Omental fat pad (tissue), 4 donors: ENCODE measurements around the gene OR10H4. TPM values are rescaled to one million over a fixed set of nuclear protein-coding genes. Genes with fewer than 3 reads are reported as not detected.
"Not testable (repeated sequence)": the region's sequence is repeated elsewhere in the genome, so short reads cannot be mapped to it uniquely, and the experiment has no call there.

Experiments
- ATAC-seq: fragments of 150-250 bp; one replicate; pipeline ENCODE4 v1.9.1; 2016; ENCODE audit warnings: mild to moderate bottlenecking, moderate library complexity; ENCODE audit not compliant: low FRiP score
- DNase-seq: peaks from one replicate; pipeline ENCODE4 v3.0.0-alpha.2; 2019; ENCODE audit warnings: low spot score
- total RNA-seq, 4 donors: library from RNA; depleted of rRNA; stranded (reverse); fragments of >200 nt; gene quantifications; one replicate each; pipeline ENCODE4 v1.1.0, GENCODE V29; 2016
- TF ChIP-seq, protein P1 (sequence below), 3 donors: fragments of 450-650 bp; IDR thresholded peaks; one replicate each; pipeline ENCODE4 v1.5.1; 2016 to 2017; ENCODE audit warnings: antibody characterized with exemption in 3 of 3, mild to moderate bottlenecking in 3 of 3, moderate library complexity in 2 of 3

The OR10H4 gene, protein sequence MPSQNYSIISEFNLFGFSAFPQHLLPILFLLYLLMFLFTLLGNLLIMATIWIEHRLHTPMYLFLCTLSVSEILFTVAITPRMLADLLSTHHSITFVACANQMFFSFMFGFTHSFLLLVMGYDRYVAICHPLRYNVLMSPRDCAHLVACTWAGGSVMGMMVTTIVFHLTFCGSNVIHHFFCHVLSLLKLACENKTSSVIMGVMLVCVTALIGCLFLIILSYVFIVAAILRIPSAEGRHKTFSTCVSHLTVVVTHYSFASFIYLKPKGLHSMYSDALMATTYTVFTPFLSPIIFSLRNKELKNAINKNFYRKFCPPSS
- not detected for total RNA-seq

DNA sequence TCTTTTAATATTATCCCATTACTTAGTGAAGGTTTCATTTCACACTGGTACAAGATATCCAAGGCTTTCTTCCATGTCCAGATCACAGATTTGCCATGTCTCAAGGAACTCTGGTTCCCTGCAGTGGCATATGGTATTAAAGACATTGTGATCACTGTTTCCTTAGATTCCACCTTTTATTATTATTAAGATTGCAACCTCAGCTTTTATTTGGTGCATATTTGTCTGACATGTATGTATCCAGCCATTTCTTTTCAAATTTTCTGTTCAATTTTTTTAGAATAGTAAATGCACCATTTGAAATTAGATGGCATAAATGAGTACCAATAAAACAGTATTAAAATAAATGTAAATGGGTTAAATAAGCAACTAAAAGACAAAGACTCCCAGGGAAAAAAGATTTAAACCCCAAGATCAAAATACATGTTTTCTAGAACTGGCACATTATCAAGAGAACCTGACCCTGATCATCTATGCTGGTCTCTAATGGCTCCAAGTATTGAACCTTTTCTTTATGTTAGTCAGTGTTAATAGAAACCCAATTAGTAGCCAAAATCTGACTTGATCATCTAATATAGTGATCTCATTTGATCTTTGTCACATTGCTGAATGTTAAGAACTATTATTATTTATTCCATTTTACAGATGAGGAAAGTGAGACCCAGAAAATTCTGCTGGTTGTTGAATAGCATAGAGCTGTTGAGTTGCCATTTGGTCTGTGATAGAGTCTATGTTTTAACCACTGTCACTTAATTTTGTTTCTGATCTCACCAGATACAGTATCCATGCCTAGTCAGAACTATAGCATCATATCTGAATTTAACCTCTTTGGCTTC, at the start of gene OR10H4:
Gene OR10H4, plus strand, starts transcription at position 786 of the 836 bp plus-strand sequence. Its CDS starts 0 bp downstream, at position 786.
- ATAC-seq (no peak), DNase-seq (no peak)
- TF ChIP-seq, protein P1, sequence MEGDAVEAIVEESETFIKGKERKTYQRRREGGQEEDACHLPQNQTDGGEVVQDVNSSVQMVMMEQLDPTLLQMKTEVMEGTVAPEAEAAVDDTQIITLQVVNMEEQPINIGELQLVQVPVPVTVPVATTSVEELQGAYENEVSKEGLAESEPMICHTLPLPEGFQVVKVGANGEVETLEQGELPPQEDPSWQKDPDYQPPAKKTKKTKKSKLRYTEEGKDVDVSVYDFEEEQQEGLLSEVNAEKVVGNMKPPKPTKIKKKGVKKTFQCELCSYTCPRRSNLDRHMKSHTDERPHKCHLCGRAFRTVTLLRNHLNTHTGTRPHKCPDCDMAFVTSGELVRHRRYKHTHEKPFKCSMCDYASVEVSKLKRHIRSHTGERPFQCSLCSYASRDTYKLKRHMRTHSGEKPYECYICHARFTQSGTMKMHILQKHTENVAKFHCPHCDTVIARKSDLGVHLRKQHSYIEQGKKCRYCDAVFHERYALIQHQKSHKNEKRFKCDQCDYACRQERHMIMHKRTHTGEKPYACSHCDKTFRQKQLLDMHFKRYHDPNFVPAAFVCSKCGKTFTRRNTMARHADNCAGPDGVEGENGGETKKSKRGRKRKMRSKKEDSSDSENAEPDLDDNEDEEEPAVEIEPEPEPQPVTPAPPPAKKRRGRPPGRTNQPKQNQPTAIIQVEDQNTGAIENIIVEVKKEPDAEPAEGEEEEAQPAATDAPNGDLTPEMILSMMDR (IDR thresholded peaks at IDR 0.05): no peak

- not testable (repeated sequence) for ATAC-seq, DNase-seq
These were observed 49.2 kb upstream of the OR10H4 start for GRCh38 chr19:15899561-15899960.

DNA sequence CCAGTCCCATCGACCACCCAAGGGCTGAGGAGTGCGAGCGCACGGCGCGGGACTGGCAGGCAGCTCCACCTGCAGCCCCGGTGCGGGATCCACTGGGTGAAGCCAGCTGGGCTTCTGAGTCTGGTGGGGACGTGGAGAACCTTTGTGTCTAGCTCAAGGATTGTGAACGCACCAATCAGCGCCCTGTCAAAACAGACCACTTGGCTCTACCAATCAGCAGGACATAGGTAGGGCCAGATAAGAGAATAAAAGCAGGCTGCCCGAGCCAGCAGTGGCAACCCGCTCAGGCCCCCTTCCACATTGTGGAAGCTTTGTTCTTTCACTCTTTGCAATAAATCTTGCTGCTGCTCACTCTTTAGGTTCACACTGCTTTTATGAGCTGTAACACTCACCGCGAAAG, 48.8 kb upstream of the OR10H4 start:
- not testable (repeated sequence) for DNase-seq, ATAC-seq

DNA sequence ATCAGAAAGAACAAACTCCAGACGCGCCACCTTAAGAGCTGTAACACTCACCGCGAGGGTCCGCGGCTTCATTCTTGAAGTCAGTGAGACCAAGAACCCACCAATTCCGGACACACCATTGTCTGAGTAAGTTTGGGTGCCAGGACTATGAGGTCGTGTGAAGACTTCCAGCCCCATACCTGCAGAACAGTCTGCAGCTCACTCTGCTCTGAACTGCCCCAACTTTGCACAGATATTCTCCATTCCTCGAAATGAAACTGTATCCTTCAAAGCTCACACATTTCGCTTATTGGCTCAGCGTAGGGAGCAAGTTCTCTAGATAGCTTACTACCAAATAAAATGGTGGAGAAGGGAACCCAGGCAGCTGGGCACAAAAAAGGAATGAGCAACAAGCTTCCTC, 48.3 kb upstream of the OR10H4 start:
- DNase-seq: no peak
- no peak for ATAC-seq
- TF ChIP-seq, protein P1 (IDR thresholded peaks at IDR 0.05): no peak

GRCh38 chr19:15902254-15902653, 46.6 kb upstream of the OR10H4 start:
- DNase-seq: no peak
- ATAC-seq: no peak

DNA sequence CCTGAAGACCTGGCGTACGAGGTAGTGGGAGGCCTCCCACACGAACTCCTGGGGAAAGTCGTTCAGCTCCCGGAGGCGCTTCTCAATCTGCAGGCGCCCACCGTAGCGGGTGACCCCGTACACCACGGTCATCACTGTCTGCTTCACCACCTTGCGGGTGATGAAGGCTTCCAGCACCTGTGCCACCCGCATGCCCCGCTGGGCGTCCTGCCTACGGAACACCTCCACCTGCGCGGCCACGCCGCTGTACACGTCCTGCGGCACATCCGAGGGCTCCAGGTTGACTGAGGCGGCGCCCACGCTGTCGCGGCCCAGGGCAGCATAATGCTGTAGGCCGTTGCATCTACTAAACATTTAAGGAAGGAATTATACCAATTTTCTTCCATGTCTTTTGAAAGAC, 45.9 kb upstream of the OR10H4 start:
- DNase-seq, ATAC-seq: not testable (repeated sequence)

More at GRCh38 chr19:15902254-15902653, 46.6 kb upstream of the OR10H4 start:
- TF ChIP-seq, protein P1 (IDR thresholded peaks at IDR 0.05): no peak

- DNase-seq (no peak), ATAC-seq (no peak)
- TF ChIP-seq, protein P1 (IDR thresholded peaks at IDR 0.05): no peak
These were observed 43.8 kb upstream of the OR10H4 start for GRCh38 chr19:15905026-15905425.

- TF ChIP-seq, protein P1 (IDR thresholded peaks at IDR 0.05): no peak
- DNase-seq: no peak
These were observed 37.1 kb upstream of the OR10H4 start for GRCh38 chr19:15911599-15912235.

More at GRCh38 chr19:15911599-15912235, 37.1 kb upstream of the OR10H4 start:
- ATAC-seq: no peak
